ENCODE data around the gene HMGB4.

HMGB4 gene

GRCh38 chr1:33836911-33837310 lies 27.0 kb upstream of the HMGB4 start:
- Histone ChIP-seq H2AFZ (ENCODE audit: low read length) (no peak overlapping the region), H3F3A (ENCODE audit: low read depth) (no peaks in the 10 kb centered on the region), H3K9me2 (replicated peaks; ENCODE audit: low read depth, low read length) (no peaks in the 10 kb centered on the region), H3K4me2 (ENCODE audit: low read depth, low read length, poor library complexity, severe bottlenecking) (no peak overlapping the region), H4K20me1 (ENCODE audit: insufficient read depth, low read length, poor library complexity, severe bottlenecking) (no peaks in the 10 kb centered on the region), H3K9ac (ENCODE audit: low read depth, low read length, poor library complexity, severe bottlenecking) (no peak overlapping the region), H3K36me3 (ENCODE audit: insufficient read depth, low read length) (no peaks in the 10 kb centered on the region), H3K9me3 (ENCODE audit: insufficient read depth, low read depth, low read length) (no peaks in the 10 kb centered on the region), H3K4me3 (ENCODE audit: low read length, poor library complexity, severe bottlenecking) (no peak overlapping the region), H3K27me3 (ENCODE audit: insufficient read depth, low read length, poor library complexity, severe bottlenecking) (no peaks in the 10 kb centered on the region), H3K79me2 (ENCODE audit: insufficient read depth, low read length) (no peaks in the 10 kb centered on the region), H3K4me1 (ENCODE audit: insufficient read depth, low read length, poor library complexity, severe bottlenecking) (no peaks in the 10 kb centered on the region)
- TF ChIP-seq CTCF (conservative IDR thresholded peaks at IDR 0.05; ENCODE audit: low read length), result no peak
- TF ChIP-seq EZH2phosphoT487 (IDR thresholded peaks at IDR 0.05; ENCODE audit: borderline replicate concordance), result no peak

GRCh38 chr1:33837635-33838034 lies 26.2 kb upstream of the HMGB4 start:
- TF ChIP-seq EZH2phosphoT487 (IDR thresholded peaks at IDR 0.05; ENCODE audit: borderline replicate concordance) (no peak), CTCF (conservative IDR thresholded peaks at IDR 0.05; ENCODE audit: low read length) (no peak)
- Histone ChIP-seq H4K20me1 (ENCODE audit: insufficient read depth, low read length, poor library complexity, severe bottlenecking) (no peaks in the 10 kb centered on the region), H3K4me1 (ENCODE audit: insufficient read depth, low read length, poor library complexity, severe bottlenecking) (no peaks in the 10 kb centered on the region), H3K4me2 (ENCODE audit: low read depth, low read length, poor library complexity, severe bottlenecking) (no peak overlapping the region), H3K9me2 (replicated peaks; ENCODE audit: low read depth, low read length) (no peaks in the 10 kb centered on the region), H3K36me3 (ENCODE audit: insufficient read depth, low read length) (no peaks in the 10 kb centered on the region), H3K79me2 (ENCODE audit: insufficient read depth, low read length) (no peaks in the 10 kb centered on the region), H3K27me3 (ENCODE audit: insufficient read depth, low read length, poor library complexity, severe bottlenecking) (no peaks in the 10 kb centered on the region), H2AFZ (ENCODE audit: low read length) (no peak overlapping the region), H3F3A (ENCODE audit: low read depth) (no peaks in the 10 kb centered on the region), H3K9ac (ENCODE audit: low read depth, low read length, poor library complexity, severe bottlenecking) (no peak overlapping the region), H3K4me3 (ENCODE audit: low read length, poor library complexity, severe bottlenecking) (no peak overlapping the region), H3K9me3 (ENCODE audit: insufficient read depth, low read depth, low read length) (no peaks in the 10 kb centered on the region)

- Histone ChIP-seq H3K4me1 (ENCODE audit: insufficient read depth, low read length, poor library complexity, severe bottlenecking) (no peaks in the 10 kb centered on the region), H3K9me2 (replicated peaks; ENCODE audit: low read depth, low read length) (no peaks in the 10 kb centered on the region), H3K4me3 (ENCODE audit: low read length, poor library complexity, severe bottlenecking) (no peak overlapping the region), H4K20me1 (ENCODE audit: insufficient read depth, low read length, poor library complexity, severe bottlenecking) (no peaks in the 10 kb centered on the region), H3K27me3 (ENCODE audit: insufficient read depth, low read length, poor library complexity, severe bottlenecking) (no peaks in the 10 kb centered on the region), H3K36me3 (ENCODE audit: insufficient read depth, low read length) (no peaks in the 10 kb centered on the region), H2AFZ (ENCODE audit: low read length) (no peak overlapping the region), H3F3A (ENCODE audit: low read depth) (no peaks in the 10 kb centered on the region), H3K9me3 (ENCODE audit: insufficient read depth, low read depth, low read length) (no peaks in the 10 kb centered on the region), H3K79me2 (ENCODE audit: insufficient read depth, low read length) (no peaks in the 10 kb centered on the region), H3K9ac (ENCODE audit: low read depth, low read length, poor library complexity, severe bottlenecking) (no peak overlapping the region), H3K4me2 (ENCODE audit: low read depth, low read length, poor library complexity, severe bottlenecking) (no peak overlapping the region)
- TF ChIP-seq CTCF (conservative IDR thresholded peaks at IDR 0.05; ENCODE audit: low read length) (no peak), EZH2phosphoT487 (IDR thresholded peaks at IDR 0.05; ENCODE audit: borderline replicate concordance) (no peak)
These were observed 22.4 kb upstream of the HMGB4 start for GRCh38 chr1:33841494-33841893.
